ENCODE results near the gene TTI1.

DNA sequence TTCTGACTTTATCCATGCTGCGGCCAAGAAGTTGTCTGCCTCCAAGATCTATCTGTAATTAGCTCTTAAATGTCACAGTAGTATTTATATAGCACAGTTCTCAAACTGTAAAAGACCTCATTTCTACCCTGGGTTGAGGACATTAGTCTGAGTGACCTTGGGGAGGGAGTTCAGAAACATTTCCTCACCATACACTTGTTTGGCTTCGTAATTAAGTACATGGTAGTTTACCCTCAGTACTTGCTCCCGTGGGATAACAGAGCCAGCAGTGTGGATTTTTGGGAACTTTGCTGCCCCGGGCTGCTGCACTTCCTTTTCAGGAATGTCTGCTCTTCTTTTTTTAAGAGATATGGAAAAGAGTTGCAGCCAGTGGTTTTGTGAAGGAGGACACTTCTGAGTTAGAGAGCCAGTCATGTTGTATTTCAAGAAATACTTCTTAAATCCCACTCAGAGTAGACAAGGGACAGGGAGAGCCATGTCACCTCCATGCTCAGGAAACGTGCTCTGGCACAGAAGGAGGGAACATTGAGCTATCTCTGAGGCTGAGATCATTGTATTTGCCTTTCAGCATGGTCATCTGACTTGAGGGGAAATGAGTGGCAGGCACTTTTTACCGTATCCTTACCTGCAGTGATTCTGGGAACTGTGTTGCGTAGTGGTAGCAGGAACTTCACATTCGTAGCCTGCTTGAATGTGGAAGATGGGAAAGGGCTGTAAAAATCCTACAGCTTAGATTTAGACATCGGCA, 33.9 kb upstream of the TTI1 start:
- TF ChIP-seq, protein P1, sequence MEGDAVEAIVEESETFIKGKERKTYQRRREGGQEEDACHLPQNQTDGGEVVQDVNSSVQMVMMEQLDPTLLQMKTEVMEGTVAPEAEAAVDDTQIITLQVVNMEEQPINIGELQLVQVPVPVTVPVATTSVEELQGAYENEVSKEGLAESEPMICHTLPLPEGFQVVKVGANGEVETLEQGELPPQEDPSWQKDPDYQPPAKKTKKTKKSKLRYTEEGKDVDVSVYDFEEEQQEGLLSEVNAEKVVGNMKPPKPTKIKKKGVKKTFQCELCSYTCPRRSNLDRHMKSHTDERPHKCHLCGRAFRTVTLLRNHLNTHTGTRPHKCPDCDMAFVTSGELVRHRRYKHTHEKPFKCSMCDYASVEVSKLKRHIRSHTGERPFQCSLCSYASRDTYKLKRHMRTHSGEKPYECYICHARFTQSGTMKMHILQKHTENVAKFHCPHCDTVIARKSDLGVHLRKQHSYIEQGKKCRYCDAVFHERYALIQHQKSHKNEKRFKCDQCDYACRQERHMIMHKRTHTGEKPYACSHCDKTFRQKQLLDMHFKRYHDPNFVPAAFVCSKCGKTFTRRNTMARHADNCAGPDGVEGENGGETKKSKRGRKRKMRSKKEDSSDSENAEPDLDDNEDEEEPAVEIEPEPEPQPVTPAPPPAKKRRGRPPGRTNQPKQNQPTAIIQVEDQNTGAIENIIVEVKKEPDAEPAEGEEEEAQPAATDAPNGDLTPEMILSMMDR (IDR thresholded peaks at IDR 0.05), result no peak
- TF ChIP-seq EZH2 (IDR thresholded peaks at IDR 0.05; ENCODE audit: borderline replicate concordance, insufficient read depth, low read depth, low read length, poor library complexity, severe bottlenecking), result no peak

All from B cell (primary cell).